Endothelial cell of umbilical vein (primary cell): ENCODE results near the gene SMARCD3. TPM values are rescaled to one million over a fixed set of nuclear protein-coding genes. Genes with fewer than 3 reads are reported as not detected.

Experiments
- BruUV-seq: library from RNA; stranded (reverse); fragments of 400-500 nt; replicated peaks from 2 replicates; lab custom pipeline; 2021; lab: Mats Ljungman, UMichigan
- CTCF ChIA-PET: fragments of 300-600, 350-600 bp; sonication (Branson Sonifier 250); formaldehyde crosslinking; loops from one replicate; lab custom pipeline; 2021; ENCODE audit warnings: antibody characterized with exemption, inconsistent platforms; lab: Charles Lee
- POLR2A ChIA-PET: fragments of 300-600, 350-600 bp; sonication (Branson Sonifier 250); formaldehyde crosslinking; loops from one replicate; lab custom pipeline; 2021; ENCODE audit warnings: antibody characterized with exemption, inconsistent platforms; lab: Charles Lee
- DNase-seq: peaks from one replicate; pipeline ENCODE4 v3.0.0-alpha.2; 2011; ENCODE audit warnings: low read depth, low spot score
- FAIRE-seq: peaks from 2 replicates; lab custom pipeline; 2011; peaks lifted over from hg19 to GRCh38; lab: Jason Lieb, UNC
- H2AFZ ChIP-seq: 2 replicates; pipeline ENCODE4 v1.6.0; 2012; ENCODE audit warnings: low read depth, low read length, control low read depth, inconsistent platforms
- H3K27ac ChIP-seq: 2 replicates; pipeline ENCODE4 v1.5.1; 2011; ENCODE audit warnings: low read depth, mild to moderate bottlenecking, control low read depth, low read length, moderate library complexity; ENCODE audit not compliant: insufficient read depth
- H3K27me3 ChIP-seq, 2 experiments: 2 replicates each; pipeline versions ENCODE4 v1.6.0 to v1.6.1; 2011; ENCODE audit warnings: low read length in 2 of 2, mixed read lengths in 1 of 2; ENCODE audit not compliant: control insufficient read depth in 2 of 2, insufficient read depth in 2 of 2
- H3K36me3 ChIP-seq, 2 experiments: 2 replicates in 1 of 2; 3 replicates in 1 of 2; pipeline ENCODE4 v1.5.1; 2011; ENCODE audit warnings: low read length in 2 of 2, mild to moderate bottlenecking in 1 of 2, moderate library complexity in 1 of 2; ENCODE audit not compliant: control insufficient read depth in 2 of 2, insufficient read depth in 2 of 2; ENCODE audit errors: extremely low read depth in 1 of 2
- H3K4me1 ChIP-seq: 3 replicates; pipeline ENCODE4 v1.5.1; 2011; ENCODE audit warnings: mild to moderate bottlenecking, low read length; ENCODE audit not compliant: control insufficient read depth, insufficient read depth; ENCODE audit errors: extremely low read depth
- H3K4me2 ChIP-seq: 2 replicates; pipeline ENCODE4 v1.6.1; 2011; ENCODE audit warnings: low read length, control low read depth, mixed read lengths; ENCODE audit not compliant: insufficient read depth
- H3K4me3 ChIP-seq, 3 experiments: fragments of 200-600 bp in 1 of 3; sonication (generic), shearing (Covaris generic) in 1 of 3; replicated peaks in 1 of 3; 2 replicates each; pipeline ENCODE4 v1.5.1; 2011 to 2016; ENCODE audit warnings: control low read depth in 3 of 3, low read length in 3 of 3, mild to moderate bottlenecking in 2 of 3, inconsistent platforms in 1 of 3, low read depth in 1 of 3, moderate library complexity in 1 of 3; ENCODE audit not compliant: insufficient read depth in 1 of 3
- H3K79me2 ChIP-seq: 2 replicates; pipeline ENCODE4 v1.6.0; 2012; ENCODE audit warnings: low read length, inconsistent platforms; ENCODE audit not compliant: control insufficient read depth, insufficient read depth
- H3K9ac ChIP-seq: replicated peaks from 2 replicates; pipeline ENCODE3; 2011; ENCODE audit warnings: low read length, control low read depth; ENCODE audit not compliant: insufficient read depth; ENCODE audit errors: extremely low read depth
- H3K9me1 ChIP-seq: replicated peaks from 3 replicates; pipeline ENCODE4 v1.6.0; 2011; ENCODE audit warnings: mild to moderate bottlenecking, low read length; ENCODE audit not compliant: control insufficient read depth, insufficient read depth; ENCODE audit errors: extremely low read depth
- H3K9me3 ChIP-seq: replicated peaks from 2 replicates; pipeline ENCODE4 v1.5.1; 2012; ENCODE audit warnings: low read length, inconsistent platforms; ENCODE audit not compliant: control insufficient read depth, insufficient read depth
- H4K20me1 ChIP-seq: replicated peaks from 2 replicates; pipeline ENCODE3; 2011; ENCODE audit warnings: mild to moderate bottlenecking, low read length; ENCODE audit not compliant: control insufficient read depth, insufficient read depth; ENCODE audit errors: extremely low read depth
- EZH2 ChIP-seq: IDR thresholded peaks from 2 replicates; pipeline ENCODE4 v1.6.1; 2012; ENCODE audit warnings: borderline replicate concordance, low read depth, mild to moderate bottlenecking, moderate library complexity, low read length, inconsistent platforms; ENCODE audit not compliant: severe bottlenecking
- FOS ChIP-seq: IDR thresholded peaks from 2 replicates; pipeline ENCODE4 v1.6.1; 2011; ENCODE audit warnings: mild to moderate bottlenecking, low read length, moderate library complexity, borderline replicate concordance; ENCODE audit not compliant: insufficient read depth
- GATA2 ChIP-seq: IDR thresholded peaks from 2 replicates; pipeline ENCODE4 v1.7.0; 2011; ENCODE audit warnings: low read depth, mild to moderate bottlenecking, moderate library complexity, mixed read lengths, low read length; ENCODE audit not compliant: insufficient read length, insufficient read depth
- JUN ChIP-seq: IDR thresholded peaks from 2 replicates; pipeline ENCODE4 v1.6.1; 2011; ENCODE audit warnings: borderline replicate concordance, low read depth; ENCODE audit not compliant: insufficient read length, insufficient read depth
- MYC ChIP-seq: IDR thresholded peaks from one replicate; pipeline ENCODE4 v1.6.1; 2011; ENCODE audit warnings: mild to moderate bottlenecking, low read depth, low read length
- POLR2A ChIP-seq: IDR thresholded peaks from 2 replicates; pipeline ENCODE4 v1.6.1; 2012; ENCODE audit warnings: low read depth, mild to moderate bottlenecking, control low read depth, low read length
- POLR2AphosphoS5 ChIP-seq: IDR thresholded peaks from 2 replicates; pipeline ENCODE4 v1.6.1; 2012; ENCODE audit warnings: low read depth, mild to moderate bottlenecking, control low read depth, low read length, moderate library complexity; ENCODE audit not compliant: insufficient read depth
- dilution Hi-C: fragments of 300-500 bp; cut with MboI; formaldehyde crosslinking; loops from one replicate; pipeline ENCODE4 v1.15.0; 2019; ENCODE audit warnings: low sequenced_read_pairs; ENCODE audit not compliant: extremely low pct_ligation_motif_present
- intact Hi-C: fragments of 100-400 bp; cut with micrococcal nuclease; formaldehyde crosslinking; loops from one replicate; pipeline ENCODE4 v1.10.0; 2022
- polyA plus RNA-seq, 4 experiments: library from polyadenylated mRNA; depleted of rRNA in 3 of 4; stranded (reverse) in 3 of 4; unstranded in 1 of 4; fragments of >200 nt; gene quantifications; 2 replicates each; pipeline versions ENCODE4 v1.2.1 to v1.2.3, GENCODE V29; 2011 to 2012; ENCODE audit warnings: missing spikeins in 1 of 4
- total RNA-seq: library from RNA; stranded (reverse); gene quantifications from 2 replicates; pipeline ENCODE4 v1.2.3, GENCODE V29; 2021
- TF ChIP-seq, protein P1 (sequence below), 2 donors: IDR thresholded peaks; 1 replicate in 1 of 2; 2 replicates in 1 of 2; pipeline ENCODE4 v1.5.1; 2011; ENCODE audit warnings: low read length in 2 of 2, mild to moderate bottlenecking in 2 of 2, moderate library complexity in 2 of 2, control low read depth in 1 of 2, inconsistent platforms in 1 of 2, low read depth in 1 of 2; ENCODE audit not compliant: insufficient read depth in 1 of 2; ENCODE audit errors: extremely low read depth in 1 of 2
- TF ChIP-seq, protein P2 (sequence below): IDR thresholded peaks from 2 replicates; pipeline ENCODE4 v1.6.1; 2011; ENCODE audit not compliant: insufficient read depth, insufficient read length

SMARCD3 gene
- total and polyA plus RNA-seq, 2 donors (not counting 3 experiments of a cell fraction or from before 2014, with no cell fraction given): 6.1 to 8.5 TPM

DNA sequence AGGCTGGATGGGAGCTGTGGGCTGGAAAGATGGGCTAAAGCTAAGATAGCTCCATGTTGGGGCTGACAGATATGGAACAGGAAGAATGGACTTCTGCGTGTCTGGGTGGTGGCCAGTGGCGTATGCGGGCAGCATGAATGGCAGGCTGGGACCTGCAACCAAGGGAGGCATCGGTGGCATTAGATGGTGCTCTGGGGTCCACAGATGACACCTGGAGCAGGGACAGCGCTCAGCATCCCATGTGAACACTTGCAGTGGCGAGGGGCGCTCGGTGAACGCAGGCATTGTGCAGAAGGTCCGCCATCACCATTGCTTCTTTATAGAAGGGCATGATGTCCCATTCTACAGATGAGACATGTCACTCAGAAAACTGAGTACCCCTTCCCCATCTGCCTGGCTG is 21.0 kb upstream of the SMARCD3 start:
- no peak overlapping the region for H3K9ac ChIP-seq
- no peak overlapping the region for H3K4me2 ChIP-seq
- FAIRE-seq (no peak), DNase-seq (no peak)
- ChIA-PET POLR2A (no interaction called here), CTCF (interaction anchor here (0.6 kb wide), 2 partner anchors 25 to 50 kb away, joined by 3 read pairs; no protein-coding TSS in a partner anchor)
- H3K9me1 ChIP-seq: no peaks in the 10 kb centered on the region
- H3K4me3 ChIP-seq: no peak overlapping the region
- H3K4me1 ChIP-seq: no peaks in the 10 kb centered on the region
- dilution Hi-C loops (no loop called here), intact Hi-C loops (no loop called here)
- no peaks in the 10 kb centered on the region for H3K79me2 ChIP-seq
- no peaks in the 10 kb centered on the region for H3K9me3 ChIP-seq
- no TSS peak for BruUV-seq
- H2AFZ ChIP-seq: no peak overlapping the region
- H3K27ac ChIP-seq: no peak overlapping the region
- H3K27me3 ChIP-seq: peaks cover 0 to 2% of the 10 kb centered on the region in 2 experiments
- no peak for TF ChIP-seq JUN
- no peak for TF ChIP-seq MYC
- TF ChIP-seq POLR2A: no peak
- no peak for TF ChIP-seq EZH2
- TF ChIP-seq, protein P1, sequence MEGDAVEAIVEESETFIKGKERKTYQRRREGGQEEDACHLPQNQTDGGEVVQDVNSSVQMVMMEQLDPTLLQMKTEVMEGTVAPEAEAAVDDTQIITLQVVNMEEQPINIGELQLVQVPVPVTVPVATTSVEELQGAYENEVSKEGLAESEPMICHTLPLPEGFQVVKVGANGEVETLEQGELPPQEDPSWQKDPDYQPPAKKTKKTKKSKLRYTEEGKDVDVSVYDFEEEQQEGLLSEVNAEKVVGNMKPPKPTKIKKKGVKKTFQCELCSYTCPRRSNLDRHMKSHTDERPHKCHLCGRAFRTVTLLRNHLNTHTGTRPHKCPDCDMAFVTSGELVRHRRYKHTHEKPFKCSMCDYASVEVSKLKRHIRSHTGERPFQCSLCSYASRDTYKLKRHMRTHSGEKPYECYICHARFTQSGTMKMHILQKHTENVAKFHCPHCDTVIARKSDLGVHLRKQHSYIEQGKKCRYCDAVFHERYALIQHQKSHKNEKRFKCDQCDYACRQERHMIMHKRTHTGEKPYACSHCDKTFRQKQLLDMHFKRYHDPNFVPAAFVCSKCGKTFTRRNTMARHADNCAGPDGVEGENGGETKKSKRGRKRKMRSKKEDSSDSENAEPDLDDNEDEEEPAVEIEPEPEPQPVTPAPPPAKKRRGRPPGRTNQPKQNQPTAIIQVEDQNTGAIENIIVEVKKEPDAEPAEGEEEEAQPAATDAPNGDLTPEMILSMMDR (IDR thresholded peaks at IDR 0.05; ENCODE audit: extremely low read depth in 1 of 2, insufficient read depth in 1 of 2, low read depth in 1 of 2, low read length in 2 of 2): no peak
- no peak for TF ChIP-seq FOS
- TF ChIP-seq, protein P2, sequence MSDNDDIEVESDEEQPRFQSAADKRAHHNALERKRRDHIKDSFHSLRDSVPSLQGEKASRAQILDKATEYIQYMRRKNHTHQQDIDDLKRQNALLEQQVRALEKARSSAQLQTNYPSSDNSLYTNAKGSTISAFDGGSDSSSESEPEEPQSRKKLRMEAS: no peak
- TF ChIP-seq GATA2: no peak
- TF ChIP-seq POLR2AphosphoS5: no peak
- no peaks in the 10 kb centered on the region for H3K36me3 ChIP-seq
- H4K20me1 ChIP-seq: no peaks in the 10 kb centered on the region
